ENCODE measurements around the gene MAP4K3. TPM values are rescaled to one million over a fixed set of nuclear protein-coding genes. Genes with fewer than 3 reads are reported as not detected.
"Not testable (repeated sequence)": the region's sequence is repeated elsewhere in the genome, so short reads cannot be mapped to it uniquely, and the experiment has no call there.

MAP4K3 gene
- total RNA-seq, 1 donor from 2014 or later, result 58.1 TPM

- not testable (repeated sequence) for DNase-seq (ENCODE audit: low read depth)
These were observed 192.7 kb downstream of the MAP4K3 start for GRCh38 chr2:39244241-39244862.

DNA sequence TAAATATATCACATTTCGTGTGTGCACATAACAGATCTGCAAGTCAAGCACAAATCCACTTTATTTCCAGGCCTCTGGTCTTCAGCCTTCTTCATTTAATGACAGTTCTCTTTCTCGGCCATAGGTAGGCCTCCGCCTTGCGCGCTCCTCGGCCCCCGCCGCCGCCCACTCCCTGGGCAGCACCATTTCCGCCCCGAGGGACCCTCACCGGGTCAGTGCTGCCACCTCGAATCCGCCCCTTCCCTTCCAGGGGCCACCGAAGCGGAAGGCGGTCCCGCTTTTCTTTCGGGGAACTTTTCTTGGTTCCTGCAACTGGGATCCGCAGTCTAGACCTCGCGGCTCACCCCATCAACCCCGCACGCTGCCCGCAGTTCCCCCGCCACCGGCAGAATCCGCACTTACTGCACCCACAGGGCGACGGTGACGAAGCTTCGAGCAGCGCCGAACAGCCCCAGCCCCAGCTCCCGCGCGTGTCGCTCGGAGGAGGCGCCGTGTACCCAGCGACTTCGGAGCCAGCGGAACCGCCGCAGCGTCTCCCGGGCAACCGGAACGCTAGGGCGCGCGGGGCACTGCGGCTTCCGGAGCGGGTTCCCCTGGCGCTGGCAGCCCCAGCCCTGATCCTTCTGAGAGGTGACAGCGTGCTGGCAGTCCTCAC lies 193.5 kb downstream of the MAP4K3 start, which contains the start of gene CDKL4:
TSS of gene CDKL4 (minus strand) at position 502 of the 655 bp plus-strand sequence.
- DNase-seq (ENCODE audit: low read depth) (no peak), FAIRE-seq (no peak)
- Histone ChIP-seq H3K9me3 (ENCODE audit: insufficient read depth, low read depth, low read length) (no peaks in the 10 kb centered on the region), H3K4me1 (ENCODE audit: insufficient read depth, low read length) (no peaks in the 10 kb centered on the region), H3K4me2 (ENCODE audit: low read length) (peak within 1 kb of the TSS; percentile 60), H3K79me2 (ENCODE audit: insufficient read depth, low read length) (no peaks in the 10 kb centered on the region), H3K36me3 (ENCODE audit: insufficient read depth, low read length) (no peaks in the 10 kb centered on the region), H3K9ac (ENCODE audit: low read length) (no peak within 1 kb of the TSS), H3K27ac (ENCODE audit: low read depth, low read length) (no peak within 1 kb of the TSS), H4K20me1 (ENCODE audit: insufficient read depth, low read length) (no peaks in the 10 kb centered on the region), H2AFZ (ENCODE audit: low read depth, low read length) (no peak within 1 kb of the TSS), H3K4me3 (ENCODE audit: insufficient read depth, low read depth, low read length) (peak within 1 kb of the TSS; percentile 28), H3K27me3 (ENCODE audit: insufficient read depth, low read length) (no peaks in the 10 kb centered on the region)
- no peak within 1 kb of the TSS for H3K4me3 Mint-ChIP-seq (ENCODE audit: unreplicated experiment)
- H3K36me3 Mint-ChIP-seq (ENCODE audit: low read depth, unreplicated experiment), result peaks cover 1% of the 10 kb centered on the region
- no peaks in the 10 kb centered on the region for H3K27me3 Mint-ChIP-seq (ENCODE audit: low read depth, unreplicated experiment)
- peaks cover 1% of the 10 kb centered on the region for H3K9me3 Mint-ChIP-seq (ENCODE audit: unreplicated experiment)
- no peak within 1 kb of the TSS for H3K27ac Mint-ChIP-seq (ENCODE audit: unreplicated experiment)
- no peaks in the 10 kb centered on the region for H3K4me1 Mint-ChIP-seq (ENCODE audit: low read depth, unreplicated experiment)
- TF ChIP-seq, protein P1, sequence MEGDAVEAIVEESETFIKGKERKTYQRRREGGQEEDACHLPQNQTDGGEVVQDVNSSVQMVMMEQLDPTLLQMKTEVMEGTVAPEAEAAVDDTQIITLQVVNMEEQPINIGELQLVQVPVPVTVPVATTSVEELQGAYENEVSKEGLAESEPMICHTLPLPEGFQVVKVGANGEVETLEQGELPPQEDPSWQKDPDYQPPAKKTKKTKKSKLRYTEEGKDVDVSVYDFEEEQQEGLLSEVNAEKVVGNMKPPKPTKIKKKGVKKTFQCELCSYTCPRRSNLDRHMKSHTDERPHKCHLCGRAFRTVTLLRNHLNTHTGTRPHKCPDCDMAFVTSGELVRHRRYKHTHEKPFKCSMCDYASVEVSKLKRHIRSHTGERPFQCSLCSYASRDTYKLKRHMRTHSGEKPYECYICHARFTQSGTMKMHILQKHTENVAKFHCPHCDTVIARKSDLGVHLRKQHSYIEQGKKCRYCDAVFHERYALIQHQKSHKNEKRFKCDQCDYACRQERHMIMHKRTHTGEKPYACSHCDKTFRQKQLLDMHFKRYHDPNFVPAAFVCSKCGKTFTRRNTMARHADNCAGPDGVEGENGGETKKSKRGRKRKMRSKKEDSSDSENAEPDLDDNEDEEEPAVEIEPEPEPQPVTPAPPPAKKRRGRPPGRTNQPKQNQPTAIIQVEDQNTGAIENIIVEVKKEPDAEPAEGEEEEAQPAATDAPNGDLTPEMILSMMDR (IDR thresholded peaks at IDR 0.05; ENCODE audit: insufficient read depth, low read depth, low read length), result no peak

More at GRCh38 chr2:39244241-39244862, 192.7 kb downstream of the MAP4K3 start:
- not testable (repeated sequence) for FAIRE-seq; H3K27me3 Mint-ChIP-seq (ENCODE audit: low read depth, unreplicated experiment); H3K9ac ChIP-seq (ENCODE audit: low read length); H3K79me2 ChIP-seq (ENCODE audit: insufficient read depth, low read length); H3K4me3 ChIP-seq (ENCODE audit: insufficient read depth, low read depth, low read length); H3K9me3 ChIP-seq (ENCODE audit: insufficient read depth, low read depth, low read length); H3K27me3 ChIP-seq (ENCODE audit: insufficient read depth, low read length); H3K36me3 Mint-ChIP-seq (ENCODE audit: low read depth, unreplicated experiment); H3K4me1 ChIP-seq (ENCODE audit: insufficient read depth, low read length); H3K36me3 ChIP-seq (ENCODE audit: insufficient read depth, low read length); H4K20me1 ChIP-seq (ENCODE audit: insufficient read depth, low read length); H3K4me3 Mint-ChIP-seq (ENCODE audit: unreplicated experiment); H3K9me3 Mint-ChIP-seq (ENCODE audit: unreplicated experiment); H3K27ac Mint-ChIP-seq (ENCODE audit: unreplicated experiment); H2AFZ ChIP-seq (ENCODE audit: low read depth, low read length); H3K27ac ChIP-seq (ENCODE audit: low read depth, low read length); H3K4me1 Mint-ChIP-seq (ENCODE audit: low read depth, unreplicated experiment)
- H3K4me2 ChIP-seq (ENCODE audit: low read length), result peak overlapping the region; percentile 60

DNA sequence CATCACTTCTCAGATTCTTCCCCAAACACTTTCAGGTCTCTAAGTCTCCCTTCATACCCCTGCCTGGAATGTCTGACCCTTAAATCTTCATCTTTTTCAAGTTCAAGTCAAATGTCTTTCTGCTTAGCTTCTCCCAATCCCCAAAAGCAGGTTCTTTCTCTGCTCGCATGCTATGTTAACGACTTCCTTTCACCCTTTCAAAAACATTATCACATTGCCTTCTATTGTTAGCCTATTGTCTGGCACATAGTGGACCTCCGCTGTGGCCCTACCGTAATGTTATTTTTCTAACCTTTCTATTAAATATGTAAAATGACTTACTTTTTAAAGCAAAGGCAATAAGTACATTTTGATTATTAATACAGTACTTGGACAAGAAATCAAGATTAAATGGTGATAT lies 195.5 kb downstream of the MAP4K3 start:
- no peaks in the 10 kb centered on the region for H3K27me3 ChIP-seq (ENCODE audit: insufficient read depth, low read length)
- no peak for FAIRE-seq
- no peaks in the 10 kb centered on the region for H3K9me3 ChIP-seq (ENCODE audit: insufficient read depth, low read depth, low read length)
- H3K4me2 ChIP-seq (ENCODE audit: low read length), result no peak overlapping the region
- Mint-ChIP-seq H3K4me3 (ENCODE audit: unreplicated experiment) (no peak overlapping the region), H3K9me3 (ENCODE audit: unreplicated experiment) (peaks cover 1% of the 10 kb centered on the region), H3K27ac (ENCODE audit: unreplicated experiment) (no peak overlapping the region), H3K36me3 (ENCODE audit: low read depth, unreplicated experiment) (peaks cover 3% of the 10 kb centered on the region), H3K4me1 (ENCODE audit: low read depth, unreplicated experiment) (no peaks in the 10 kb centered on the region), H3K27me3 (ENCODE audit: low read depth, unreplicated experiment) (no peaks in the 10 kb centered on the region)
- H2AFZ ChIP-seq (ENCODE audit: low read depth, low read length), result no peak overlapping the region
- no peaks in the 10 kb centered on the region for H4K20me1 ChIP-seq (ENCODE audit: insufficient read depth, low read length)
- no peak overlapping the region for H3K27ac ChIP-seq (ENCODE audit: low read depth, low read length)
- H3K4me3 ChIP-seq (ENCODE audit: insufficient read depth, low read depth, low read length), result no peak overlapping the region
- H3K9ac ChIP-seq (ENCODE audit: low read length), result no peak overlapping the region
- no peak for DNase-seq (ENCODE audit: low read depth)
- no peaks in the 10 kb centered on the region for H3K36me3 ChIP-seq (ENCODE audit: insufficient read depth, low read length)
- H3K79me2 ChIP-seq (ENCODE audit: insufficient read depth, low read length), result no peaks in the 10 kb centered on the region
- TF ChIP-seq, protein P1 (IDR thresholded peaks at IDR 0.05; ENCODE audit: insufficient read depth, low read depth, low read length), result no peak
- TF ChIP-seq EZH2 (IDR thresholded peaks at IDR 0.05; ENCODE audit: insufficient read depth, low read length), result no peak
- no peaks in the 10 kb centered on the region for H3K4me1 ChIP-seq (ENCODE audit: insufficient read depth, low read length)

Data from astrocyte (in vitro differentiated cells and primary cell).